ENCODE data around the gene TNS1. TPM values are rescaled to one million over a fixed set of nuclear protein-coding genes. Genes with fewer than 3 reads are reported as not detected.

Gene TNS1
- total RNA-seq, 1 experiment from 2014 or later: 3.4 TPM

GRCh38 chr2:217946051-217946450 is 56.7 kb downstream of the TNS1 start:
- Mint-ChIP-seq H3K27ac (peak overlapping the region in 1 of 3 experiments; percentile 63; a peak in 2 of 7 replicates), H3K27me3 (ENCODE audit: low read depth) (peaks cover 18% of the 10 kb centered on the region), H3K36me3 (ENCODE audit: insufficient read depth in 1 of 3, low read depth in 3 of 3) (no peaks in the 10 kb centered on the region), H3K4me1 (peaks cover 34 to 46% of the 10 kb centered on the region in 2 experiments), H3K4me3 (no peak overlapping the region; a peak in 1 of 5 replicates), H3K9me3 (no peaks in the 10 kb centered on the region)
- H3K79me2 ChIP-seq (ENCODE audit: insufficient read depth, low read length): no peaks in the 10 kb centered on the region
- H3K4me1 ChIP-seq (ENCODE audit: insufficient read depth, low read length): peaks cover 4% of the 10 kb centered on the region; the same call in 1 of the 2 replicates
- H2AFZ ChIP-seq (ENCODE audit: low read length): no peak overlapping the region
- no peak overlapping the region for H3K23ac ChIP-seq (ENCODE audit: insufficient read length, low read depth, low read length)
- no peaks in the 10 kb centered on the region for H3K79me1 ChIP-seq (ENCODE audit: insufficient read depth, low read depth, low read length, poor library complexity, severe bottlenecking)
- DNase-seq: no peak
- H2BK15ac ChIP-seq (ENCODE audit: low read depth, low read length): no peak overlapping the region
- H3K4me2 ChIP-seq (ENCODE audit: insufficient read depth, insufficient read length, low read length): no peak overlapping the region
- no peak overlapping the region for H4K5ac ChIP-seq (ENCODE audit: insufficient read length, low read depth, low read length)
- H3K23me2 ChIP-seq (ENCODE audit: insufficient read length, low read depth, low read length, poor library complexity, severe bottlenecking): no peaks in the 10 kb centered on the region
- H4K8ac ChIP-seq (replicated peaks; ENCODE audit: insufficient read length, low read depth, low read length): no peak overlapping the region
- no peak overlapping the region for H2BK12ac ChIP-seq (ENCODE audit: insufficient read length, low read depth, low read length)
- H2BK5ac ChIP-seq (ENCODE audit: insufficient read length, low read length): no peak overlapping the region
- no peaks in the 10 kb centered on the region for H4K20me1 ChIP-seq (ENCODE audit: control insufficient read depth, insufficient read depth, insufficient read length)
- WGBS (ENCODE audit: extremely low coverage, insufficient read length, low lambda C conversion rate): no CpG with 5 or more reads among the region's 6 CpGs
- H3K9me3 ChIP-seq (ENCODE audit: control insufficient read depth, low read depth, low read length): no peaks in the 10 kb centered on the region
- no peak overlapping the region for H2AK5ac ChIP-seq (ENCODE audit: insufficient read length, low read length)
- H3K4ac ChIP-seq (ENCODE audit: low read depth, low read length): no peak overlapping the region
- no peak overlapping the region for H4K91ac ChIP-seq (ENCODE audit: insufficient read length, low read depth, low read length)
- no peak for TF ChIP-seq CTCF (conservative IDR thresholded peaks at IDR 0.05)
- H3K27me3 ChIP-seq (ENCODE audit: insufficient read depth, low read length): no peaks in the 10 kb centered on the region
- no peak overlapping the region for H2BK120ac ChIP-seq (ENCODE audit: low read depth, low read length, poor library complexity, severe bottlenecking)
- no peak overlapping the region for H2BK20ac ChIP-seq (ENCODE audit: low read depth, low read length, poor library complexity, severe bottlenecking)
- H3K56ac ChIP-seq (ENCODE audit: insufficient read length, low read depth, low read length): no peak overlapping the region
- no peak overlapping the region for H3K18ac ChIP-seq (ENCODE audit: insufficient read length, low read depth, low read length)
- H3K9ac ChIP-seq (ENCODE audit: extremely low read depth, insufficient read length, low read length): no peak overlapping the region
- no peak overlapping the region for H3T11ph ChIP-seq (ENCODE audit: low read length)
- no peak overlapping the region; the same call in 1 of the 2 replicates for H3K14ac ChIP-seq (ENCODE audit: insufficient read depth, low read length)
- H3K27ac ChIP-seq (ENCODE audit: insufficient read length, low read depth, low read length): no peak overlapping the region
